ENCODE results near the gene DYNC1I2.

DNA sequence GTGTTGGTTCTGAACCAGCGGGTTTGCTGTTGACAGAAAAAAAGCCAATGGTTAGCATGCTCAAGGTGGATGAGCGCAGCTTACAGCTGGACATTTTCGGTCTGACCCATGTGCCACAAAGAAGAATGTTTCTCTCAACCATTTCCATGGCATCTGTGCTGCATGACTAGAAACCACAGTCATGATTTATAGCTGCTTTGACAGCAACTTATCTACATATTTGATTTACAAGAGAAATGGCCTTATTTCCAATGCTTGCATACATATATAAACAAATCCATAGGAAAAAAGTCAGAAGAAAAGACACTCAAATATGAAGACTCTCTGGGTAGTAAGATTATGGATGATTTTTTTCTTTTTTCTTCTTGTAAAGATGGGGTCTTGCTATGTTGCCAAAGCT lies 98.2 kb downstream of the DYNC1I2 start:
- TF ChIP-seq EZH2 (IDR thresholded peaks at IDR 0.05) (no peak), POLR2AphosphoS5 (IDR thresholded peaks at IDR 0.05; ENCODE audit: borderline replicate concordance, low read depth, low read length) (no peak)
